DOHH2 (cell line): Measurements from ENCODE around the gene STOML3.

Source experiments
- H3F3A ChIP-seq: fragments of 200-600 bp; sonication (generic), shearing (Covaris generic); 2 replicates; pipeline ENCODE4 v1.6.0; 2016; ENCODE audit warnings: antibody characterized with exemption, mild to moderate bottlenecking; ENCODE audit not compliant: control insufficient read depth, insufficient read depth
- H3K27ac ChIP-seq: fragments of 200-600 bp; sonication (generic); 2 replicates; pipeline ENCODE4 v1.5.1; 2014; ENCODE audit warnings: low read depth, mild to moderate bottlenecking, low read length, moderate library complexity
- H3K27me3 ChIP-seq: fragments of 200-600 bp; sonication (generic); 2 replicates; pipeline ENCODE4 v1.6.1; 2014; ENCODE audit warnings: mild to moderate bottlenecking, low read length, mixed read lengths; ENCODE audit not compliant: control insufficient read depth
- H3K36me3 ChIP-seq: fragments of 200-600 bp; sonication (generic); 2 replicates; pipeline ENCODE4 v1.6.1; 2014; ENCODE audit warnings: mild to moderate bottlenecking, low read length, moderate library complexity, mixed read lengths; ENCODE audit not compliant: control insufficient read depth
- H3K4me1 ChIP-seq: fragments of 200-600 bp; sonication (generic); 2 replicates; pipeline ENCODE4 v1.6.1; 2014; ENCODE audit warnings: mild to moderate bottlenecking, low read length, mixed read lengths; ENCODE audit not compliant: control insufficient read depth
- H3K4me2 ChIP-seq: fragments of 200-600 bp; sonication (generic); 2 replicates; pipeline ENCODE4 v1.6.0; 2014; ENCODE audit warnings: mild to moderate bottlenecking, low read length, moderate library complexity
- H3K4me3 ChIP-seq: fragments of 200-600 bp; sonication (generic); 2 replicates; pipeline ENCODE4 v1.5.1; 2014; ENCODE audit warnings: mild to moderate bottlenecking, low read length, mixed read lengths
- H3K79me2 ChIP-seq: fragments of 200-600 bp; sonication (generic); 2 replicates; pipeline ENCODE4 v1.6.1; 2014; ENCODE audit warnings: mild to moderate bottlenecking, low read length, mixed read lengths; ENCODE audit not compliant: control insufficient read depth
- H3K9me2 ChIP-seq: fragments of 200-600 bp; sonication (generic); replicated peaks from 2 replicates; pipeline ENCODE4 v1.6.1; 2014; ENCODE audit warnings: mild to moderate bottlenecking, low read length, mixed read lengths; ENCODE audit not compliant: control insufficient read depth
- H3K9me3 ChIP-seq: fragments of 200-600 bp; sonication (generic); 2 replicates; pipeline ENCODE4 v1.6.1; 2014; ENCODE audit warnings: antibody characterized with exemption, low read length, mixed read lengths; ENCODE audit not compliant: control insufficient read depth, insufficient read depth
- H4K20me1 ChIP-seq: fragments of 200-600 bp; sonication (generic); 2 replicates; pipeline ENCODE4 v1.6.0; 2014; ENCODE audit warnings: low read depth, mild to moderate bottlenecking, antibody characterized with exemption, low read length, moderate library complexity; ENCODE audit not compliant: control insufficient read depth, insufficient read depth
- EZH2phosphoT487 ChIP-seq: fragments of 200-600 bp; sonication (generic); IDR thresholded peaks from 2 replicates; pipeline ENCODE4 v1.6.1; 2017; ENCODE audit warnings: borderline replicate concordance, mild to moderate bottlenecking, antibody characterized with exemption, low read length, moderate library complexity, mixed read lengths
- TF ChIP-seq, protein P1 (sequence below): fragments of 200-600 bp; sonication (generic); IDR thresholded peaks from one replicate; pipeline ENCODE4 v1.5.1; 2014; ENCODE audit warnings: antibody characterized with exemption, mild to moderate bottlenecking, low read depth, low read length; ENCODE audit not compliant: poor library complexity, severe bottlenecking

STOML3 gene

DNA sequence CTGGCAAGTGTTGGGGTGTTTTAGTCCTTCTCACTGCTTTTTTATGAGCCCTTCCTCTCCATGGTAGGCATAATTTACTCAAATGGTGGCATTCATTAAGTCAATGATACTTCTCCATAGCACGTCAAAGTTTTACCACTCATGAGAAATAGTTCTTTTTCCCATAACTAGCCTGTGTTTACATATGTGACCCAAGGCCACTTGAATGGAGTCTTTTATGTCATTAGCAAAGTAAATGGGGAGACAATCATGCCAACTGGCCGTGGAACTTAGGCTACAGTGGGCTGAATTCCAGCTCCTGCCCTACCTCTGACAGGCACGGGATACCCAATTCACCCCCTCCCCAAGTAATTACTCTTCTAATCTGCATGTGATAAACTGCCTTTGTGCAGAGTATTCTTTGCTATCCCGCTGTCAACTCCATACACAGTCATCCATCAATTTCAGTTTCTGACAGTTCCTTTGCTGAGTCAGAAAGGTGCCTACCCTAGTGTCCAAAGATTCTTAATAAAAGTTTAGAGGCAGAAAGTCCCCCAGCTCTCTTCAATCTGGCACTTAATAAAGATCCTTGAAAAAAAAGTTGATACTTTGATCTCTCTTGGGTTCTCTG, 30.3 kb upstream of the STOML3 start:
- Histone ChIP-seq H3F3A (no peaks in the 10 kb centered on the region), H3K4me1 (no peaks in the 10 kb centered on the region), H3K9me2 (no peaks in the 10 kb centered on the region), H3K4me3 (no peak overlapping the region), H3K9me3 (no peaks in the 10 kb centered on the region), H3K27me3 (no peaks in the 10 kb centered on the region), H3K4me2 (no peak overlapping the region), H4K20me1 (no peaks in the 10 kb centered on the region), H3K79me2 (no peaks in the 10 kb centered on the region), H3K27ac (no peak overlapping the region), H3K36me3 (peaks cover 70% of the 10 kb centered on the region)
- TF ChIP-seq, protein P1, sequence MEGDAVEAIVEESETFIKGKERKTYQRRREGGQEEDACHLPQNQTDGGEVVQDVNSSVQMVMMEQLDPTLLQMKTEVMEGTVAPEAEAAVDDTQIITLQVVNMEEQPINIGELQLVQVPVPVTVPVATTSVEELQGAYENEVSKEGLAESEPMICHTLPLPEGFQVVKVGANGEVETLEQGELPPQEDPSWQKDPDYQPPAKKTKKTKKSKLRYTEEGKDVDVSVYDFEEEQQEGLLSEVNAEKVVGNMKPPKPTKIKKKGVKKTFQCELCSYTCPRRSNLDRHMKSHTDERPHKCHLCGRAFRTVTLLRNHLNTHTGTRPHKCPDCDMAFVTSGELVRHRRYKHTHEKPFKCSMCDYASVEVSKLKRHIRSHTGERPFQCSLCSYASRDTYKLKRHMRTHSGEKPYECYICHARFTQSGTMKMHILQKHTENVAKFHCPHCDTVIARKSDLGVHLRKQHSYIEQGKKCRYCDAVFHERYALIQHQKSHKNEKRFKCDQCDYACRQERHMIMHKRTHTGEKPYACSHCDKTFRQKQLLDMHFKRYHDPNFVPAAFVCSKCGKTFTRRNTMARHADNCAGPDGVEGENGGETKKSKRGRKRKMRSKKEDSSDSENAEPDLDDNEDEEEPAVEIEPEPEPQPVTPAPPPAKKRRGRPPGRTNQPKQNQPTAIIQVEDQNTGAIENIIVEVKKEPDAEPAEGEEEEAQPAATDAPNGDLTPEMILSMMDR = no peak
- no peak for TF ChIP-seq EZH2phosphoT487

DNA sequence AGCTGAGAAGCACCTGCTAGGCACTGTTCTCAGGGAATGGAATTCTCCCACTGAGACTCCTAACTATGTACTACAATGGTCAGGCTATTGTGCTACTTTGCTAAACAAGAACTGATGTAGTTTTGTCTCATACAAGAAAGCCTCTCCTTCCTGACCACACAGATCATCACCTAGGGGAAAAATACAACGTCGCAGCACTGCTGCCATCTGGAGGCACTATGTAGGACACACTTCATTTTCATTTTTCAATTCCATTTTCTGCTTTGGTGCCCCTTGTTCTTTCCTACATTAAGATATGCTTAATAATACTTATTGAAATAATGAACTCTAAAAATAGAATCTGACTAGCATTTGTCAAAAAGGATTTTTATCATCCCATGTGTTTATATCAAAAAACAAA, 26.2 kb upstream of the STOML3 start:
- H3K9me3 ChIP-seq = no peaks in the 10 kb centered on the region
- no peak overlapping the region for H3K4me3 ChIP-seq
- H3K27ac ChIP-seq = no peak overlapping the region
- no peaks in the 10 kb centered on the region for H3K4me1 ChIP-seq
- H3F3A ChIP-seq = no peaks in the 10 kb centered on the region
- peaks cover 73% of the 10 kb centered on the region for H3K36me3 ChIP-seq
- no peaks in the 10 kb centered on the region for H3K27me3 ChIP-seq
- no peaks in the 10 kb centered on the region for H3K9me2 ChIP-seq
- H3K4me2 ChIP-seq = no peak overlapping the region
- H4K20me1 ChIP-seq = no peaks in the 10 kb centered on the region
- TF ChIP-seq, protein P1 = peak; percentile 50
- no peak for TF ChIP-seq EZH2phosphoT487
- H3K79me2 ChIP-seq = no peaks in the 10 kb centered on the region

DNA sequence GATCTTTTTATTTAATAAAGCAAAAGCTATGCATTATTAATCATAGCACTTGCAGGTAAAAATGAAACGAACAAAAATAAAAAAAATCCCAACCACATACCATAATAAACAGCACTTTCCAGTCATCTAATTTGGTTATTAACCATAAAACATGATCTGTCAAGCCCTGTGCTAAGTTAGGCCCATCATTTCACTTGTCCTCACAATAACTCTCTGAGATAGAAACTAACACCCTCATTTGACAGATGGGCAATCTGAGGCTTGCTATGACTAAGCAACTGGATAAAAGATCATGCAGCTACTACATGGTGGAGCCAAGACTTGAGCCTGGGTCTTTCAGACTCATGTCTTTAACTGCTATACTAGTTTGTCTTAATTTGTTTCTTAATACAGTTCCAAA, 25.5 kb upstream of the STOML3 start:
- Histone ChIP-seq H3K4me1 (no peaks in the 10 kb centered on the region), H3K4me2 (no peak overlapping the region), H3K27ac (no peak overlapping the region), H3K27me3 (no peaks in the 10 kb centered on the region), H4K20me1 (no peaks in the 10 kb centered on the region), H3K4me3 (no peak overlapping the region), H3K36me3 (peaks cover 72% of the 10 kb centered on the region), H3K79me2 (no peaks in the 10 kb centered on the region), H3F3A (no peaks in the 10 kb centered on the region), H3K9me2 (no peaks in the 10 kb centered on the region), H3K9me3 (no peaks in the 10 kb centered on the region)
- no peak for TF ChIP-seq EZH2phosphoT487
- TF ChIP-seq, protein P1 = no peak
